GM19238 (cell line): ENCODE data around the gene MEGF11.

Source experiments
- DNase-seq: peaks from one replicate; pipeline ENCODE4 v3.0.0; 2011; ENCODE audit warnings: low spot score; ENCODE audit not compliant: insufficient read length

Gene MEGF11

GRCh38 chr15:65949491-65949890 is 304.1 kb downstream of the MEGF11 start:
- DNase-seq, result no peak

GRCh38 chr15:65949011-65949410 is 304.5 kb downstream of the MEGF11 start:
- DNase-seq, result no peak

- DNase-seq, result no peak
These were observed 305.2 kb downstream of the MEGF11 start for GRCh38 chr15:65948383-65948782.

- DNase-seq, result no peak
These were observed 306.5 kb downstream of the MEGF11 start for GRCh38 chr15:65947041-65947440.

GRCh38 chr15:65945616-65946015 is 307.9 kb downstream of the MEGF11 start:
- DNase-seq, result no peak

GRCh38 chr15:65944404-65944803 is 309.1 kb downstream of the MEGF11 start:
- no peak for DNase-seq

GRCh38 chr15:65942436-65942835 is 311.1 kb downstream of the MEGF11 start:
- DNase-seq, result no peak

- DNase-seq, result no peak
These were observed 313.0 kb downstream of the MEGF11 start for GRCh38 chr15:65940618-65940909.

- no peak for DNase-seq
These were observed 313.5 kb downstream of the MEGF11 start for GRCh38 chr15:65939901-65940617.

- no peak for DNase-seq
These were observed 314.9 kb downstream of the MEGF11 start for GRCh38 chr15:65938604-65939003.

- DNase-seq, result no peak
These were observed 316.1 kb downstream of the MEGF11 start for GRCh38 chr15:65937476-65937875.

GRCh38 chr15:65937054-65937453 is 316.5 kb downstream of the MEGF11 start:
- DNase-seq, result no peak

GRCh38 chr15:65936282-65936681 is 317.3 kb downstream of the MEGF11 start:
- no peak for DNase-seq

- no peak for DNase-seq
These were observed 318.2 kb downstream of the MEGF11 start for GRCh38 chr15:65935391-65935790.

GRCh38 chr15:65931221-65931620 is 322.3 kb downstream of the MEGF11 start:
- no peak for DNase-seq

- DNase-seq, result no peak
These were observed 323.4 kb downstream of the MEGF11 start for GRCh38 chr15:65930134-65930533.

GRCh38 chr15:65929573-65929972 is 324.0 kb downstream of the MEGF11 start:
- no peak for DNase-seq

- no peak for DNase-seq
These were observed 326.0 kb downstream of the MEGF11 start for GRCh38 chr15:65927545-65927944.

GRCh38 chr15:65926899-65927298 is 326.7 kb downstream of the MEGF11 start:
- peak; percentile 52 for DNase-seq

- no peak for DNase-seq
These were observed 327.1 kb downstream of the MEGF11 start for GRCh38 chr15:65926459-65926858.

GRCh38 chr15:65925338-65925737 is 328.2 kb downstream of the MEGF11 start:
- DNase-seq, result no peak

- no peak for DNase-seq
These were observed 329.5 kb downstream of the MEGF11 start for GRCh38 chr15:65924004-65924403.

GRCh38 chr15:65923264-65923663 is 330.3 kb downstream of the MEGF11 start:
- DNase-seq, result no peak

GRCh38 chr15:65922621-65923020 is 330.9 kb downstream of the MEGF11 start:
- no peak for DNase-seq
